CD4-positive, alpha-beta T cell (primary cell): ENCODE measurements around the gene SLC35A3. TPM values are rescaled to one million over a fixed set of nuclear protein-coding genes. Genes with fewer than 3 reads are reported as not detected.

Experiments used
- ATAC-seq: fragments of 200-7000 bp; cut with Tn5 transposase; one replicate; pipeline ENCODE4 v1.10.0; 2022; ENCODE audit warnings: mild to moderate bottlenecking; ENCODE audit not compliant: poor library complexity
- CTCF ChIA-PET: fragments of 350-600 bp; sonication (Branson Sonifier 250); formaldehyde crosslinking; loops from one replicate; lab custom pipeline; 2021; ENCODE audit warnings: antibody characterized with exemption, inconsistent platforms; lab: Charles Lee
- POLR2A ChIA-PET: fragments of 350-600 bp; sonication (Branson Sonifier 250); formaldehyde crosslinking; loops from one replicate; lab custom pipeline; 2021; ENCODE audit warnings: antibody characterized with exemption, inconsistent platforms; lab: Charles Lee
- DNase-seq, 14 experiments: peaks; one replicate each; pipeline ENCODE4 v3.0.0-alpha.2; 2013 to 2020; ENCODE audit warnings: mixed read lengths in 2 of 14
- H3K27ac ChIP-seq, 2 donors: one replicate each; pipeline versions ENCODE4 v1.5.1 to v1.7.0; 2013; ENCODE audit warnings: low read length in 2 of 2, low read depth in 1 of 2, mild to moderate bottlenecking in 1 of 2
- H3K27me3 ChIP-seq, 2 experiments: 1 replicate in 1 of 2; 2 replicates in 1 of 2; pipeline versions ENCODE4 v1.6.1 to v1.7.0; 2013; ENCODE audit warnings: low read length in 2 of 2, control low read depth in 1 of 2, mild to moderate bottlenecking in 1 of 2, moderate library complexity in 1 of 2; ENCODE audit not compliant: insufficient read depth in 2 of 2, control insufficient read depth in 1 of 2
- H3K36me3 ChIP-seq: one replicate; pipeline ENCODE4 v1.6.1; 2013; ENCODE audit warnings: low read length, control low read depth; ENCODE audit not compliant: insufficient read depth
- H3K4me1 ChIP-seq: one replicate; pipeline ENCODE4 v1.6.1; 2013; ENCODE audit warnings: low read length, control low read depth; ENCODE audit not compliant: insufficient read depth
- H3K4me3 ChIP-seq: one replicate; pipeline ENCODE4 v1.5.1; 2013; ENCODE audit warnings: mild to moderate bottlenecking, low read length, moderate library complexity
- H3K9me3 ChIP-seq, 2 experiments: 1 replicate in 1 of 2; 2 replicates in 1 of 2; pipeline versions ENCODE4 v1.6.1 to v1.7.0; 2013; ENCODE audit warnings: low read length in 2 of 2, mild to moderate bottlenecking in 2 of 2, control low read depth in 1 of 2, moderate library complexity in 1 of 2; ENCODE audit not compliant: control insufficient read depth in 1 of 2, insufficient read depth in 1 of 2
- H3K27ac Mint-ChIP-seq: one replicate; pipeline ENCODE4 v1.8.0; 2020; ENCODE audit warnings: mixed read lengths
- H3K27me3 Mint-ChIP-seq: one replicate; pipeline ENCODE4 v1.8.0; 2021; ENCODE audit warnings: mixed read lengths
- H3K36me3 Mint-ChIP-seq: one replicate; pipeline ENCODE4 v1.8.0; 2021; ENCODE audit warnings: low read depth, mixed read lengths
- H3K4me1 Mint-ChIP-seq: one replicate; pipeline ENCODE4 v1.8.0; 2021; ENCODE audit warnings: low read depth, mixed read lengths
- H3K4me3 Mint-ChIP-seq: one replicate; pipeline ENCODE4 v1.8.0; 2020; ENCODE audit warnings: mild to moderate bottlenecking, mixed read lengths
- H3K9me3 Mint-ChIP-seq: one replicate; pipeline ENCODE4 v1.8.0; 2020; ENCODE audit warnings: mixed read lengths
- CTCF ChIP-seq: fragments of 200-600 bp; IDR thresholded peaks from one replicate; pipeline ENCODE4 v1.8.0; 2022; ENCODE audit warnings: antibody characterized with exemption, mild to moderate bottlenecking
- intact Hi-C, 2 experiments: fragments of 100-400 bp; cut with DNase I in 1 of 2; cut with micrococcal nuclease in 1 of 2; formaldehyde crosslinking; loops; one replicate each; pipeline versions ENCODE4 v1.15.1 to v1.9.0; 2023 to 2025; cut with DNase I, micrococcal nuclease
- total RNA-seq, 174 experiments: library from RNA in 2 of 174; stranded (reverse) in 2 of 174; gene quantifications; one replicate each; pipeline ENCODE4 v1.2.3 and lab custom pipeline; 2021 to 2026

The SLC35A3 gene
- total RNA-seq, 2 experiments from 2014 or later = 20.2 to 24.6 TPM

- H3K27ac ChIP-seq = no peak overlapping the region
Measured at GRCh38 chr1:100005424-100005823, 35.6 kb downstream of the SLC35A3 start.

GRCh38 chr1:100006688-100007087 lies 36.9 kb downstream of the SLC35A3 start:
- Mint-ChIP-seq H3K9me3 (peaks cover 4% of the 10 kb centered on the region), H3K27me3 (no peaks in the 10 kb centered on the region), H3K4me3 (no peak overlapping the region), H3K27ac (no peak overlapping the region), H3K36me3 (peaks cover 73% of the 10 kb centered on the region), H3K4me1 (peaks cover 6% of the 10 kb centered on the region)
- Histone ChIP-seq H3K9me3 (peaks cover 0 to 11% of the 10 kb centered on the region in 2 experiments), H3K27me3 (no peaks in the 10 kb centered on the region), H3K36me3 (peaks cover 15% of the 10 kb centered on the region), H3K4me3 (no peak overlapping the region), H3K4me1 (no peaks in the 10 kb centered on the region), H3K27ac (no peak overlapping the region)
- no peak for DNase-seq
- ChIA-PET CTCF (no interaction called here), POLR2A (no interaction called here)
- intact Hi-C loops = no loop called here
- ATAC-seq = no peak
- TF ChIP-seq CTCF = no peak

More at GRCh38 chr1:100005424-100005823, 35.6 kb downstream of the SLC35A3 start:
- Histone ChIP-seq H3K36me3 (peaks cover 14% of the 10 kb centered on the region), H3K9me3 (peaks cover 0 to 11% of the 10 kb centered on the region in 2 experiments), H3K4me3 (no peak overlapping the region), H3K4me1 (no peaks in the 10 kb centered on the region), H3K27me3 (no peaks in the 10 kb centered on the region)
- intact Hi-C loops = no loop called here
- Mint-ChIP-seq H3K4me1 (peaks cover 6% of the 10 kb centered on the region), H3K4me3 (no peak overlapping the region), H3K27me3 (no peaks in the 10 kb centered on the region), H3K27ac (no peak overlapping the region), H3K36me3 (peaks cover 80% of the 10 kb centered on the region), H3K9me3 (peaks cover 4% of the 10 kb centered on the region)
- no peak for TF ChIP-seq CTCF
- ATAC-seq (no peak), DNase-seq (no peak)
- POLR2A ChIA-PET = no interaction called here
- CTCF ChIA-PET = no interaction called here

GRCh38 chr1:100009458-100009857 lies 39.7 kb downstream of the SLC35A3 start:
- CTCF ChIA-PET = no interaction called here
- Histone ChIP-seq H3K27me3 (no peaks in the 10 kb centered on the region), H3K4me3 (no peak overlapping the region), H3K9me3 (peaks cover 0 to 11% of the 10 kb centered on the region in 2 experiments), H3K36me3 (peaks cover 28% of the 10 kb centered on the region), H3K4me1 (no peaks in the 10 kb centered on the region), H3K27ac (no peak overlapping the region)
- peaks cover 63% of the 10 kb centered on the region for H3K36me3 Mint-ChIP-seq
- DNase-seq (no peak), ATAC-seq (no peak)
- no peaks in the 10 kb centered on the region for H3K27me3 Mint-ChIP-seq
- H3K4me3 Mint-ChIP-seq = no peak overlapping the region
- H3K9me3 Mint-ChIP-seq = peaks cover 4% of the 10 kb centered on the region
- no peak overlapping the region for H3K27ac Mint-ChIP-seq
- intact Hi-C loops = no loop called here
- no peak for TF ChIP-seq CTCF
- POLR2A ChIA-PET = no interaction called here
- no peaks in the 10 kb centered on the region for H3K4me1 Mint-ChIP-seq
